AG09309 (cell line): ENCODE measurements around the gene EPC1.

Source experiments
- DNase-seq: peaks from one replicate; pipeline ENCODE4 v3.0.0-alpha.2; 2010; ENCODE audit warnings: low read depth
- H3K4me3 ChIP-seq: 2 replicates; pipeline ENCODE4 v1.5.1; 2011; ENCODE audit warnings: mild to moderate bottlenecking, low read depth, low read length, moderate library complexity; ENCODE audit not compliant: control insufficient read depth
- CTCF ChIP-seq: IDR thresholded peaks from 2 replicates; pipeline ENCODE4 v1.5.1; 2011; ENCODE audit warnings: mild to moderate bottlenecking, low read depth, low read length, inconsistent platforms; ENCODE audit not compliant: insufficient read depth, control insufficient read depth; ENCODE audit errors: missing control alignments

EPC1 gene

GRCh38 chr10:32337350-32337749 lies 9.6 kb downstream of the EPC1 start:
- no peak for TF ChIP-seq CTCF
- DNase-seq, result no peak
- no peak overlapping the region for H3K4me3 ChIP-seq

GRCh38 chr10:32333849-32334248 lies 13.1 kb downstream of the EPC1 start:
- H3K4me3 ChIP-seq, result no peak overlapping the region
- TF ChIP-seq CTCF, result no peak
- DNase-seq, result no peak

- no peak for TF ChIP-seq CTCF
- no peak for DNase-seq
- no peak overlapping the region for H3K4me3 ChIP-seq
Observed at GRCh38 chr10:32332299-32332750, 14.6 kb downstream of the EPC1 start.

- no peak overlapping the region for H3K4me3 ChIP-seq
- no peak for TF ChIP-seq CTCF
- no peak for DNase-seq
Observed at GRCh38 chr10:32331606-32332005, 15.4 kb downstream of the EPC1 start.

- TF ChIP-seq CTCF, result no peak
- no peak for DNase-seq
- no peak overlapping the region for H3K4me3 ChIP-seq
Observed at GRCh38 chr10:32330214-32330613, 16.7 kb downstream of the EPC1 start.

GRCh38 chr10:32329061-32329460 lies 17.9 kb downstream of the EPC1 start:
- no peak overlapping the region for H3K4me3 ChIP-seq
- TF ChIP-seq CTCF, result no peak
- no peak for DNase-seq

GRCh38 chr10:32328499-32328898 lies 18.5 kb downstream of the EPC1 start:
- no peak for TF ChIP-seq CTCF
- H3K4me3 ChIP-seq, result no peak overlapping the region
- DNase-seq, result no peak
